GM19395 (cell line): ENCODE results near the gene MAD1L1.
"Not testable (repeated sequence)": the region's sequence is repeated elsewhere in the genome, so short reads cannot be mapped to it uniquely, and the experiment has no call there.

Experiments
- ATAC-seq: cut with Tn5 transposase; IDR thresholded peaks from one replicate; pipeline ENCODE4 v1.9.1; 2021; ENCODE audit warnings: mild to moderate bottlenecking, moderate library complexity; ENCODE audit not compliant: unreplicated experiment

Gene MAD1L1

DNA sequence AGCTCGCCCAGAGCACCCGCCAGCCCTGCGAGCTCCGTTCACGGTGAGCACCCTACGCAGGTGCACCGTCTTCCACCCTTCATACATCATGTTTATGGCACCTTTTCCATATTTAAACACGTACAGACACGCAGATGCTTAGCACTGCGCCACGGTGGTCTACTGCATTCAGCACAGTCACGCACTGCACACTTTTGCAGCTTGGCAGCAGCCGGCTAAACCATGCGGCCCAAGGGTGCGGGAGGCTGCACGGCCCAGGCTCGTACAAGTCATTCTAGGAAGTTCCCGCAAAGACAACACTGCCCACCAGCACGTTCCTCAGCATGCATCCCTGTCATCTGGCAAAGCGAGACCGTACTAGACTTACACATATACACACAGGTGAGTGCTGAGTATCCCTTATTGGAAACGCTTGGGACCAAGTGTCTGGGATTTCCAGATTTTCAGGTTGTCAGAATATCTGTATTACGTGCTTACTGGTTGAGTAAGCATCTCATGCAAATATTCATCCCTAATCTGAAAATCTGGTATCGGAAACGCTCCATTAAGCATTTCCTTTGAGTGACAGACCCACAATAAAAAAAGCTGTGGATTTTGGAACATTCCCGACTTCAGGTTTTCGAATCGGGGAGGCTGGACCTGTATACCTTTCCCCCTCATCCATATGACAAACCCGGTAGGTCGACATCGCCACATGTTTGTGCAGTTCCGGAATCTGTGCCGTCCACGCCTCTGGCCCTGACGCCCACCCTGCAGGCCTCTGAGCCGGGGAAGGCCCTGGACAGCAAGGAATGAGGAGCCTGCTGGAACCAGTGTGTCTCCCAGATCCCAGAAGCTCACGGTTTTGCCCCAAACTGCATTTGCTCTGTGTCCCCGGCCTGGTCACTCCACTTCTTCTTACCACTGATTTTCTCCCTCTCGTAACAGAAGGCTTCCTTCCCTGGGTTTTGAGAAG is 340.5 kb downstream of the MAD1L1 start:
- no peak for ATAC-seq

DNA sequence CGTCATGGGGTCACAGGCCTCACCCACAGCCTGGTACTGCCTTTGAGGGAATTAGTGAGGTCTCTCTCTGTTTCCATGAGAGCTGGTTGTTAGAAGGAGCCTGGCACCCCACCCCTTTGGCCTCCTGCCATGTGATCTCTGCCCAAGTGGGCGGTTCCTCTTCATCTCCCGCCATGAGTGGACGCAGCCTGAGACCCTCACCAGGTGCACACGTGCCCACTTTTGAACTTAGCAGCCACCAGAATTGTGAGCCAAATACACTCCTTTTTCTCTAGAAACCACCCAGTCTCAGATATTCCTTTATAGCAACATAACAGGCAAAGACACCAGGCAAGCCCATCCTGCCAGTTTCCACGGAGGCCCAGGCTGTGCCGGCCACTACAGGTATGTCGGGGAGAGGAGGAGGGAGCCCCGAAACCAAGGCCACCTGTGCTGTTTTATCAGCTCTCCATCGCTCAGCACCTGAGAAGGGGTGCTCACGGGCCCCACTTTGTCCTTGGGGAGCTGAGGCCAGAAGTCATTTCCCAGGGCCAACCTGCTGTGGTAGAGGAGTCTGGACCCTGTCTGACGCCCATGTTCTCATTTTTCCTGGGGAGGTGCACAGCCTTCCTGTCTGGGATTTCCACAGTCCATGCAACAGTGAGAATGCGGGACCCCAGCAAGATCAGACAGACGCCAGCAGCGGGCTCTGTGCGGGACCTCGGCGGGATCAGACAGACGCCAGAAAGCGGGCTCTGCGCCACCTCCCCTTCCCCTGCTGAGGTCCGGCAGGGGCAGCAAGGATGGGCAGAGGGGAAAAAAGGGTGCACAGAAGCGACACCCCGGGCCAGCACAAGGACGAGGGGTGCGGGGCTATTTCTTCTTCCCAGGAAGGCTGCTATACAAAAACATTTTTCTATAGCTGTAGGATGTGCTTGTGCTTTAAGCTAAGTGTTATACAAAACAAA is 342.2 kb downstream of the MAD1L1 start:
- ATAC-seq: no peak

DNA sequence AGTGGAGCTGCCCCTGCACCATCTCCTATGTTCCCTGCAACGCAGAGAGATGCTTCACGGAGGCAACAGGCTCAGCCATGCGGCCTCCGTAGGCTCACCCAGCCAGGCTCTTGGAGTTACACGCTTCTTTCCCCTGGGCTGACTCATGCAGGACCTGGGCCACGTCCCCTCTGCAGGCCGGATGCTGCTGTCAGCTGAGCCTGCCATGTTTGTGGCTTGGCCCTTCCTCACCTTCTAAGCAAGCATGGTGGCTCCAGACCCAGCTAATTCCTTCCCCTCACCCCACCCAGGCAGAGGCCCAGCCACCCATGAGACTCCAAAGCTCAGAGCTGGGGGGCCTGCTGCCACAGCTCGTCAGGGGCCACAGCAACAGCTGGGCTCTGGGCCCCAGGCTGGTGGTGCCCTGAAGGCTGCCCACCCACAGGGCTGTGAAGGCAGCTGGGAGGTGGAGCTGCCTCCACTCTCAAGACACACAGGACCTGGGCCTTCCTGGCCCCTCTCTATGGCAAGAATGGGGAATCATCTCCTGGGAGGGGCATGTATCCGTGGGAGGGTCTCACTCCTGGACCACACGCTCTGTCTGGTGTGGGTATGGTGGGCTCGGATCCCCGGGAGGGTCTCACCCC is 343.1 kb downstream of the MAD1L1 start:
- ATAC-seq: no peak

DNA sequence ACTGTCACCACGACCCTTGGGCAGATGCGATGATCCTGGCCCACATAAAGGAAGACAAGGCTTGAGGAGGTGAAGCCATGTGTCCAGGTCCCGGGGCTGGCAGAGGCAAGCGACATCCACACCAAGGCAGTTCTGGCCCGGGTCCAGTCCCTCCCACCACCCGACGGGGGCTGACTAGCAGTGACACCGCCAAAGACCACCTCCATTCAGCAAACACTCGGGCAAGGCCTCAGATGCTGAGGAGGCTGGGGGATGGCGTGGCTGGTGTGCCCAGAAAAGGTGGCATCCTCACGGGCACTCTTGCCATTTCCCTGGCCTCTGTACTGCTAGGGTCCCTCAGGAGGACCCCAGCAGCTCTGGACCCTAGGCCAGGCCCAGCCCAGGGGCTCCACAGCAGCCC is 343.7 kb downstream of the MAD1L1 start:
- no peak for ATAC-seq

DNA sequence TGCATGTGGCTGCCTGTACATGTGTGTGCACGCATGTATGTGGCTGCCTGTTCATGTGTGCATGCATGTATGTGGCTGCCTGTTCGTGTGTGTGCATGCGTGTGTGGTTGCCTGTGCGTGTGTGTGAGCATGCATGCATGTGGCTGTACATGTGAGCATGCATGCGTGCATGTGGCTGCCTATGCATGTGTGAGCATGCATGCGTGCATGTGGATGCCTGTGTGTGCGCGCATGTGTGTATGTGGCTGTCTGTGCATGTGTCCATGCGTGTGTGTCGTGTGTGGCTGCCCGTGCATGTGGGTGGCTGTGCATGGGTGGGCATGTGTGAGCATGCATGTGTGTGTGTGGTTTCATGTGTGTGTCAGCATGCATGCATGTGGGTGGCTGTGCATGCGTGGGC is 344.3 kb downstream of the MAD1L1 start:
- ATAC-seq: no peak

DNA sequence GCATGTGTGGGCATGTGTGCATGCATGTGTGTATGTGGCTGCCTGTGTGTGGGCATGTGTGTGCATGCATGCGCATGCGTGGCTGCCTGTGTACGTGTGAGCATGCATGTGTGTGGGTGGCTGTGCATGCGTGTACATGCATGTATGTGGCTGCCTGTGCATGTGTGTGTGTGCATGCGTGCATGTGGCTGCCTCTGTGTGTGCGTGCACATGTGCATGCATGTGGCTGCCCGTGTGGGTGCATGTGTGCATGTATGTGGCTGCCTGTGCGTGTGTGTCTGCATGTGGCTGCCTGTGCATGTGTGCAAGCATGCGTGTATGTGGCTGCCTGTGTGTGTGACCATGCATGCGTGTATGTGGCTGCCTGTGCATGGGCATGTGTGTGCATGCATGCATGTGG is 345.5 kb downstream of the MAD1L1 start:
- no peak for ATAC-seq

DNA sequence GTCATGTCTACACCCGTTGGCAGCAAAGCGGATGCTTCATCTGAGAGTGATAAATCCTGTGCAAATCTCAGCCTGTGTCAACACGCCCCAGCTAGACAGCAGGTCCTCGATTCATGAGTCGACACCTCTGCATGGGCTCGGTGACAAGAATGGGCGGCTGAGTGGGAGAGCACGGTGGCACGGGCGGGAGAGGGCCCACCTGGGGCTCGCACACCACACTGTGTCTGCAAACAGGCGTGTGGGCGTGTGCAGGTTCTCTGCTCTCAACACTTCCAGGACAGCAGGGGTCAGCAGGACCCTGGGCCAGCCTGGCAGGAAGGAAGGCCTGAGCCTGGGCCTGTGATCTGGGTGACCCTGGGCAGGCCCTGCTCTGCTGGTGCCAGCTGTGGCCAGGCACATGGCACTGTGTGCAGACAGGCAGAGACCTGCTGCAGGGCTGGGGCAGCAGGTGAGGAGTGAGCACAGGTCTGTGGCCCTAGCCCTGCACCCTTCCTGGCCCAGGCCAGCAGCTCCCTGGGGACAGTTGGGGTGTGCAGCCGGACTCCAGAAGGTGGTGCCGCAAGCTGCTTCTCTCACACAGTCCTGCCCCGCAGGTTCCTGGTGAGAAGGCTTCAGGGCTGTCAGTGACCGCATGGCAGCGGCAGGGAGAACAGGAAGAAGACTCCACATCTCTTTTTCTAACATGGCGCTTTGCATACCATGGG is 346.2 kb downstream of the MAD1L1 start:
- ATAC-seq: no peak

GRCh38 chr7:1885465-1886226 is 347.1 kb downstream of the MAD1L1 start:
- ATAC-seq: no peak

GRCh38 chr7:1884583-1885350 is 348.0 kb downstream of the MAD1L1 start:
- ATAC-seq: no peak

GRCh38 chr7:1883834-1884582 is 348.7 kb downstream of the MAD1L1 start:
- ATAC-seq: no peak

- ATAC-seq: no peak
Observed at GRCh38 chr7:1883031-1883761, 349.5 kb downstream of the MAD1L1 start.

GRCh38 chr7:1882451-1882850 is 350.3 kb downstream of the MAD1L1 start:
- ATAC-seq: no peak

DNA sequence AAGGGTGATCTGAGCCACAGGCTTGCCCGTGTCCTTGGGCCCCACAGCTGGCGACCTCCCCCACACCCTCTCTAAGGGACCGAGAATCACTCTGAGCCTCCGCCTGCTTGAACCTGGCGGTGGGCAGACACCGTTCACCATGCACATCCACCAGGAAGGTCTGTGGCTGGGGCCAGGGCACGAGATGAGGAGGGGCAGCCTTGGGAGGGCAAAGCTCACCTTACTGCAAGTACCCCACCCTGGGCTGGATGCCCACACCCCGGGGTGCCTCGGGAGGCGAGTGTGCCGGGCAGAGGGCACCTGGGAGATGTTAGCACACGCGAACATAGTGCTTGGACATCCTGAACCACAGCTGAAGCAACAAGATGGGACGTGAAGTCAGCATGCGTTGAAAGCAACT is 350.8 kb downstream of the MAD1L1 start:
- no peak for ATAC-seq

- not testable (repeated sequence) for ATAC-seq
Observed at GRCh38 chr7:1876641-1877040, 356.1 kb downstream of the MAD1L1 start.

- not testable (repeated sequence) for ATAC-seq
Observed at GRCh38 chr7:1875392-1876199, 357.1 kb downstream of the MAD1L1 start.

DNA sequence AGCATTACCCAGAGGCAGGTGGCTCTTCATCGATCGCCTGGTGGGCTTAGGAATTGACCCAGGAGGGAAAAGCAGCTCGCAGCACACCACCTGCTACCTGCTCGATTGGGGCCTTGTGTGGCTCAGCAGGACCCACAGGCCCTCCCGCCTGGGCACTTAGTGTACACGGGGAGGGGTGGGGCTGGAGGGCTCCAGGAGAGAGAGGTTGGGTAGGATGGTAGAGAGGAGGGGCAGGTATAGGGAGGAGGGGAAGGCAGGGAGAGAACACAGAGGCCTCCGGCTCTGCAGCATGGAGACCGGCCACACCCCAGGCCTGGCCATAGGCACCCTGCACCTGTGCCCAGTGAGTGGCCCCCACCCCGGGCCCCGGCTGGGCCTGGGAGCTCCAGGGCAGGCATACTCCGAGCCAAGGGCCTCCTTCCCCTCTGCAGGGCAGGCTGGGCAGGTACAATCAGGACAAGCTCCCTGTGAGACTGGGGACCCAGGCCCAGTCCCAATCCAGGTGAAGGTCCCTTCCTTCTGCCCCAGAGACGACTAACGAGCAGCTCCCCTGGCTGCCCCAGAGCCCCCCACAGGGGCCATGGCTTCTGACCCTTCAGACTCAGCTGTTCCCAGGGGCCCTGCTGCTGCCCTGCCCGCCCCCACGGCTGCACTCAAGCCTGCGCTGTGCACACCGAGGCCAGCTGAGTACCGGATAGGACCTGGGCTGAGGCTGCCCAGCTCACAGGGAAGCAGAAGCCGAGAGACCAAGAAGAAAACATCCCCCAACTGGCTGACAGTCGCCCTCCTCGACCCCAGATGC is 358.0 kb downstream of the MAD1L1 start:
- ATAC-seq: not testable (repeated sequence)
